ENCODE results near the gene GUCY1B1.

GUCY1B1 gene

DNA sequence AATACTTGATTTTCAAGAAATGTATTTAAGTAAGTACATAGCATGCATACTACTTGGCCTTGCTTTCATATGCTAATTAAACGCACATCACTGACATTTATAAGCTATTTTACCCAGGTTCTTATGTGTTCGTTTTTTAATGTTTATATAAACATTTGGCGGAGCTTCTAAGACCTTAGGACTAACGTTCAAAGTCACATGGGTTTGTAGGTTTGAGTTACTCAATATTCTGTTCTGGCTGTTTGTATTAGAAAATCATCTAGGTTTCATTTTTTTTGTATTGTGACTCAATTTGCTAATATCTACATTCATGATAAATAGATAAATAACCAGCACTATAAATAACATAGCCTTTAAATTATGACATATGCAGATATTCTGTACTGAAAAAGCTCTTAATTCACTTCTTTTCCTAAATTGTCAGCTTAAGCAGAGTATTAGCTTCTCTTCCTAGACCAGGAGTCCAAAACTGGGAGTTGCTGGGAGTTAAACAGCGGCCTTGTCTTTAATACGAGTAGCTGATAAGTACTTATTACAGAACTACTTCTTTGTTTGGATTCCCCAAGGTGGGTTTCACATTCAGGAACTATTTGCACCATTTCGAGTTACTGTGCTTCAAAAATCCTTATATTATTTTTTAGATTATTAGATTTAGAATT lies 42.0 kb downstream of the GUCY1B1 start:
- no peak for DNase-seq

GRCh38 chr4:155802190-155802959 lies 43.6 kb downstream of the GUCY1B1 start:
- no peak for DNase-seq

DNA sequence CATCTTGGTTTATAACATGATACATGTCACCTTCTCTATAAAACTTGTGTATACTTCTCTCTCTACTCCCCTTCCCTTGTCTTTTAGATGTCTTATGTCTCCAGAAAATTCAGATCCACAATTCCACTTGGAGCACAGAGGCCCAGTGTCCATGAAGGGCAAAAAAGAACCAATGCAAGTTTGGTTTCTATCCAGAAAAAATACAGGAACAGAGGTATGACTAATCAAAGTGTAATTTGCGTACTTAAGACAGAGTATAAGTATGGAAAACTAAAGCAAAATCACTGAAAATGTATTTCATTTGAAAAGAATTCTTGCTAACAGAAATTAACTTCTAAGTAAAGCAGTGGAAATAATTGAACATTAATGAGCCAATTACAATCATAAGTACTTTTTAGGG lies 46.2 kb downstream of the GUCY1B1 start:
- DNase-seq: no peak

- no peak for DNase-seq
These were observed 48.2 kb downstream of the GUCY1B1 start for GRCh38 chr4:155807021-155807420.

- peak; percentile 94 for DNase-seq
These were observed 51.0 kb downstream of the GUCY1B1 start for GRCh38 chr4:155809835-155810234.

DNA sequence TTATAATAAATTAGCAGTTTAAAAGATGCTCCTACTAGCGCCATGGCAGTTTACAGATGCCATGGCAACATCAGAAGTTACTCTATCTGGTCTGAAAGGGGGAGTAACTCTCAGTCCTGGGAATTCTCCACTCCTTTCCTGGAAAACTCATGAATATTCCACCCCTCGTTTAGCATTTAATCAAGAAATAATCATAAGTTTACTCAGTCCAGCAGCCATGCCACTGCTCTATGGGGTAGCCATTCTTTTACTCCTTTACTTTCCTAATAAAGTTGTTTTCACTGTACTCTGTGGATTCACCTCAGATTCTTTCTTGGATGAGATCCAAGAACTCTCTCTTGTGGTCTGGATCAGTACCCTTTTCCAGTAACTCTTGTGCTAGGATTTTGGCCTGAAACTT lies 52.3 kb downstream of the GUCY1B1 start:
- DNase-seq: no peak

DNA sequence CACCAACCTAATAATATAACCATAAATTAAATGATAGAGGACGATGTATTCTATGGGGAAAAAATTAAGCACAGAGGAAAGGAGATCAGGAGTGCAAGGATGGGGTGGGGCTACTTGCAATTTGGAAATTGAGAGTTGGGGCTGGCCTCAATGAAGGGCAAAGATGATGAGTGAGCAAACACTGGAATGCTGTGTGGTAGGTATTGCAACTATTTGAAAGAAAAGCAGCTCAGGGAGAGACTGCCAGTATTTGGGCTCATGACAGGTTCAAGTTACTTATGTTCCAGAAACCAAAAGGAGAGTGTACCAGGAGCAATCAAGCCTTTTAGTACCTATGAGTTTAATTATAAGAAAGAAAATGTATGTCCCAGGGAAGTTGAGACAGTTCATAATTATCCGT lies 59.8 kb downstream of the GUCY1B1 start:
- no peak for DNase-seq

DNA sequence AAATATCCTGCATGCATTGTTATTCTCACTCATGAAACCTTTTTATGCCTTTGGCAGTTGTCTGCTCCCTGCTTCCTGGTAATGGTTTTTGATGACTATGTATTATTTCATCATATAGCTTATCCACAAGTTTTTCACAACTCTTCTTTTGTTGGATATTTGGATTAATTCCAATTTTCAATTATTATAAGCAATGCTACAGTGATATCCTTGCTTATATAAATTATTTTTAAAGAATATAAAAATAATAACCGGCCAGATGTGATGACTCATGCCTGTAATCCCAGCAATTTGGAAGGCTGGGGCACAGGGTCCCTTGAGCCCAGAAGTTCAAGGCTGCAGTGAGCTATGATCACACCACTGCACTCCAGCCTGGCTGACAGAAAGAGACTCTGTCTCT lies 60.2 kb downstream of the GUCY1B1 start:
- no peak for DNase-seq

DNA sequence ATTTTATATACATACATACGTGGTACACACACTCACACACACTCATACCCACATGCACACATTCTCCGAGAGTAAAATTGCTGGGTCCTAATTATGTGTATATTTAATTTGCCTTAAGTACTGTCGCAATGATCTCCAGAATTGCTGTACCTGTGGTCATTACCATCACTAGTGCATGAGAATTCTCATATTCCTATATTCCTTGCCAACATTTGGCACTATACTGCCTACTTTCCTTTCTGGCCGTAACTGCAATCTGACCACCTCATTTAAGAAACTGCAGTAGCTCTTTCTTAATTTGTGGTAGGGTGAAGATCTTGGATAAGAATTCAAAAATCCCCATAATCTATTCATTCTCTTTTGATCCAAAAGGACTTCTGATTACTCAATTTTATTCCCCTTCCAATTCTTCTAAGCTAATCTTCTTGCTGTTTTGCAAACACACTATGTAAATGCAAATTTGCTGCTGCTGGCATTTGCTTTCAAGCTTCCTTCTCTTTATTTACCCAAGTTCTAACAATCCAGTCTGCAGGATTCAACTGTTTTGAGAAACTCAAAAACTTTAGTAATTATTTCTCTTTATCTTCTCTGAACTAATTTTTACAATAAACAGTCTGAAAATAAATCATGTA lies 62.2 kb downstream of the GUCY1B1 start:
- no peak for DNase-seq

DNA sequence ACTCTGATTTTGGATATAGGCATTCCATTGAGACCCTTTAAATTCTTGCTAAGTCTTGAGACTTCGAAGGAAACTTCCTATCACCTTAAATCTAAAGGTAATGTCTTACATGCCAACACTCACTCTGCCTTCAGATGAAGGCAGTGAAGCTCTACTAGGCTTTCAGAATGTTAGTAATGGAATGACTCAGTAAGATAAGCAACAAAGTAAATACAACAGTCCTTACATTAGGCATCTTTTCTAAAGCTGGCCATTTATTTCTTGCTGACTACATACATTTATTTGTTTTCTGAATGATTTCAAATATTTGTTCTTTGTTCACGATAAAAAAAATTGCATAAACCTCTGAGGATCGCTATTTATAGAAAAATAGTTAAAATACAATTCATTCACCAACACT lies 63.8 kb downstream of the GUCY1B1 start:
- DNase-seq: no peak

GRCh38 chr4:155828628-155829027 lies 69.8 kb downstream of the GUCY1B1 start:
- no peak for DNase-seq

- no peak for DNase-seq
These were observed 73.8 kb downstream of the GUCY1B1 start for GRCh38 chr4:155832664-155833063.

DNA sequence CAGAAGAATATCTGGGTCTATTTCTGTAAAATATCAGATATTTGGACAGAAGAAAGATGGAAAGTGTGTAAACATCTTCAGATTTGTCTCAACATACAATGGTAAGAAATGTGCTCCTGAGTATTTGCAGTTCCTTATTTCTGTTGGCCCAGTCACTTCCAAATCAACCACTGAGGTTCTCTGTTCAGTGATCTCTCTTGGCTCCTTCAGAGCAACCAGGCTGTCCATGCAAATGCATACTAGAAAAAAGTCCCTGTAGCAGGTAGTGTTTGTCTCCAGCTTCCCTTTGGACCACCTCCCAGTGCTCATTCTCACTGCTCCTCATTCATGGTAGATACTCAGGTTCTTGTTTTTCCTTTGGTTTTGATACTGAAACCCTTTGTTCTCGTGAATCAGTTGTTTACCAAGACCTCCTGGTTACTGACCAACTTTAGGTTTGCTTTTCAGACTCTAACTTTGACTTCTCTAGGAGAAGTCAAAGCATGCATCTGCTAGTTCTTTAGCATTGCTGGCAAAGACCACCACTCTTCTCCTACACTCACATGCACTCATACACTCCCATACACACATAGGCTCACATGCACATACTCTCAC lies 78.5 kb downstream of the GUCY1B1 start:
- DNase-seq: no peak

- no peak for DNase-seq
These were observed 83.3 kb downstream of the GUCY1B1 start for GRCh38 chr4:155842080-155842479.

GRCh38 chr4:155846929-155847328 lies 88.1 kb downstream of the GUCY1B1 start:
- no peak for DNase-seq

DNA sequence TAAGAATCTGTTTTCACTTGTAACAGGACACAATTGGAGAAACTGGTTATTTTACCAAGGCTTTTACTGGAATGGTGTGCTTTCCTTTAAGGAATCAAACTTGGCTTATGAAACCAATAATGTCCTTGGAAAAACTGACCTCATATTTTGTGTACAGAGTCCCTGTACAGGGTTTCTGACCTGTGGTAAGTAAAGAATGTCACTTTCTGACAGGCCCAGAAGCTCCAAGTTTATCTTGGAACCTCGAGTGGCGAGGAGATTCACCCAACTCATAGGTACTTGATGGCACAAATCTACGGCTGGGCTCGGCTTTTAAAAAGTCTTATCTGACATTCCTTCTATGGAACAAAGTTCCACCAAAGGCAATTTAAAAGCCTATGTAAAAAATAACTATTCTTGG lies 90.2 kb downstream of the GUCY1B1 start:
- DNase-seq: no peak

GRCh38 chr4:155853189-155853588 lies 94.4 kb downstream of the GUCY1B1 start:
- DNase-seq: no peak

GRCh38 chr4:155854582-155855226 lies 95.9 kb downstream of the GUCY1B1 start:
- peak; percentile 9 for DNase-seq

DNA sequence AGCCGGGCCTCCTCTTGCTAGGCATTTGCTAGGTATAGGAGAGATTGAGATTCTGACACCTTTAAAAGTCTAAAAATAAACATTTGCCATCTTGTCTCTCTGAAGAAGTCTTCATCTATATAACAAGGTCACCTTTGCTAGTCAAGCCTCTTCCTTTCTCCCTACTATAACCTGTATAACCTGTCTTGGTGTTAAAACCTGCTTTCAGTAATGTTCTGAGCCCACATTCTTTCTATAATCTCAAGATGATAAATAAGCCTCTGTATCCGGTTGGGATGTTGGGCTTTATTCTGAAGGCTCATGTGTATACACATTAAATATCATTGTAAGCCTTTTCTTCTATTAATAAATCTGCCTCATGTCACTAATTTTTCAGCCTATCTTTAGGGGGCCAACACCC lies 97.1 kb downstream of the GUCY1B1 start:
- no peak for DNase-seq

Measured in hematopoietic multipotent progenitor cell treated with erythropoietin and hydrocortisone succinate and interleukin-3 and kit ligand, for 6 days (in vitro differentiated cells).